Mucosa of descending colon (tissue), 3 donors: ENCODE data around the gene TTLL13. TPM values are rescaled to one million over a fixed set of nuclear protein-coding genes. Genes with fewer than 3 reads are reported as not detected.
"Not testable (repeated sequence)": the region's sequence is repeated elsewhere in the genome, so short reads cannot be mapped to it uniquely, and the experiment has no call there.

Experiments used
- ATAC-seq: fragments of 200-7000 bp; cut with Tn5 transposase; one replicate; pipeline ENCODE4 v1.9.1; 2020; ENCODE audit warnings: mild to moderate bottlenecking, moderate library complexity
- DNase-seq, 3 donors: peaks; one replicate each; pipeline ENCODE4 v3.0.0-alpha.2; 2020
- H3K36me3 ChIP-seq: fragments of 200-600 bp; one replicate; pipeline ENCODE4 v1.8.0; 2021; ENCODE audit warnings: low read depth, mild to moderate bottlenecking
- H3K4me1 ChIP-seq: fragments of 200-600 bp; one replicate; pipeline ENCODE4 v1.8.0; 2021; ENCODE audit warnings: low read depth, mild to moderate bottlenecking
- H3K4me3 ChIP-seq: fragments of 200-600 bp; one replicate; pipeline ENCODE4 v1.8.0; 2021; ENCODE audit warnings: mild to moderate bottlenecking
- H3K9me3 ChIP-seq: fragments of 200-600 bp; one replicate; pipeline ENCODE4 v1.8.0; 2021; ENCODE audit warnings: mild to moderate bottlenecking
- CTCF ChIP-seq: fragments of 200-600 bp; IDR thresholded peaks from one replicate; pipeline ENCODE4 v1.8.0; 2022; ENCODE audit warnings: antibody characterized with exemption, mild to moderate bottlenecking
- intact Hi-C, 2 donors: fragments of 100-400 bp; cut with DNase I in 1 of 2; cut with micrococcal nuclease in 1 of 2; formaldehyde crosslinking; loops; one replicate each; pipeline versions ENCODE4 v1.11.0 to v1.11.1; 2022; cut with DNase I, micrococcal nuclease
- total RNA-seq, 3 donors: library from RNA; stranded (reverse); fragmentation: NEBNext Ultra II Directional in 2 of 3; extraction: Animal tissue kit (Norgen Biotek cat#: 25700) in 2 of 3; gene quantifications; one replicate each; pipeline versions ENCODE4 v1.2.1 to v1.2.4, GENCODE V29; 2021 to 2023
- donor health status: DM: no; HTN: no; CAD: no; lungs with moderate emphysema.
- donor health status: DM: no; HTN: no; CAD: no.
- donor health status: DM: no; HTN: yes; CAD: no.

TTLL13 gene
- total RNA-seq, 3 donors from 2014 or later, result 0.34 to 0.93 (median 0.63) TPM

DNA sequence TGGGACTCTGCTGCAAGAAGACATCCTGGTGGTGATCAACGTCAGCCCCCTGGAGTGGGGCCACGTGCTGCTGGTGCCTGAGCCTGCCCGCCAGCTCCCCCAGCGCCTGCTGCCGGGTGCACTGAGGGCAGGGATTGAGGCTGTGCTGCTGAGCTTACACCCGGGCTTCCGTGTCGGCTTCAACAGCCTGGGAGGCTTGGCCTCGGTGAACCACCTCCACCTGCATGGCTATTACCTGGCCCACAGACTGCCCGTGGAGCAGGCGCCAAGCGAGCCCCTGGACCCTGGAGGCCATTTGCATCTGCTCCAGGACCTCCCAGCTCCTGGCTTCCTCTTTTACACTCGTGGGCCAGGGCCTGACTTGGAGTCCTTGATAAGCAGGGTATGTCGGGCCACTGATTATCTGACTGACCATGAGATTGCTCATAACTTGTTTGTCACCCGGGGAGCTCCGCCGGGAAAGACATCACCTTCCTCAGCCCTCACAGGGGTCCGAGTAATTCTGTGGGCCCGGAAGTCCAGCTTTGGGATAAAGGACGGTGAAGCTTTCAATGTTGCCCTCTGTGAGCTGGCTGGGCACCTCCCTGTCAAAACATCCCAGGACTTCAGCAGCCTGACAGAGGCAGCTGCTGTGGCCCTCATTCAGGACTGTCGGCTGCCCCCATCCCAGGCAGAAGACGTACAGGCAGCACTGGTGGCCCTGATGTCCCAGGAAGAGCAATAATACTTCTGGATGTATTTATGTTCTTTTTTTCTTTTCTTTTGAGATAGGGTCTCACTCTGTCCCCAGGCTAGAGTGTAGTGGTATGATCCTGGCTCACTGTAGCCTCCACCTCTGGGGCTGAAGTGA, 7.8 kb upstream of the TTLL13 start:
- H3K9me3 ChIP-seq, result no peaks in the 10 kb centered on the region
- no peaks in the 10 kb centered on the region for H3K36me3 ChIP-seq
- ATAC-seq (no peak), DNase-seq (no peak)
- H3K4me3 ChIP-seq, result no peak overlapping the region
- H3K4me1 ChIP-seq, result no peaks in the 10 kb centered on the region
- intact Hi-C loops, result no loop called here
- TF ChIP-seq CTCF, result no peak

- Histone ChIP-seq H3K36me3 (no peaks in the 10 kb centered on the region), H3K4me1 (peaks cover 3% of the 10 kb centered on the region), H3K9me3 (no peaks in the 10 kb centered on the region), H3K4me3 (no peak overlapping the region)
- ATAC-seq (no peak), DNase-seq (no peak)
- intact Hi-C loops, result no loop called here
- no peak for TF ChIP-seq CTCF
Measured at GRCh38 chr15:90243943-90244639, 5.3 kb upstream of the TTLL13 start.

- no peaks in the 10 kb centered on the region for H3K9me3 ChIP-seq
- H3K4me1 ChIP-seq, result peaks cover 15% of the 10 kb centered on the region
- no peak for ATAC-seq
- H3K4me3 ChIP-seq, result no peak overlapping the region
- no peaks in the 10 kb centered on the region for H3K36me3 ChIP-seq
- no peak for TF ChIP-seq CTCF
- intact Hi-C loops, result no loop called here
- DNase-seq, result no peak
Measured at GRCh38 chr15:90248789-90249202, 560 bp upstream of the TTLL13 start.

GRCh38 chr15:90257776-90258175, 8.4 kb downstream of the TTLL13 start:
- ATAC-seq, result no peak
- peak in 1 of 3 donors; percentile 7 for DNase-seq
- intact Hi-C loops, result no loop called here
- H3K9me3 ChIP-seq, result no peaks in the 10 kb centered on the region
- TF ChIP-seq CTCF, result no peak
- no peak overlapping the region for H3K4me3 ChIP-seq
- H3K4me1 ChIP-seq, result no peaks in the 10 kb centered on the region
- H3K36me3 ChIP-seq, result no peaks in the 10 kb centered on the region

GRCh38 chr15:90259524-90259923, 10.2 kb downstream of the TTLL13 start:
- Histone ChIP-seq H3K4me1 (peaks cover 4% of the 10 kb centered on the region), H3K36me3 (no peaks in the 10 kb centered on the region), H3K9me3 (no peaks in the 10 kb centered on the region), H3K4me3 (no peak overlapping the region)
- TF ChIP-seq CTCF, result no peak
- intact Hi-C loops, result no loop called here
- DNase-seq, result no peak
- no peak for ATAC-seq

DNA sequence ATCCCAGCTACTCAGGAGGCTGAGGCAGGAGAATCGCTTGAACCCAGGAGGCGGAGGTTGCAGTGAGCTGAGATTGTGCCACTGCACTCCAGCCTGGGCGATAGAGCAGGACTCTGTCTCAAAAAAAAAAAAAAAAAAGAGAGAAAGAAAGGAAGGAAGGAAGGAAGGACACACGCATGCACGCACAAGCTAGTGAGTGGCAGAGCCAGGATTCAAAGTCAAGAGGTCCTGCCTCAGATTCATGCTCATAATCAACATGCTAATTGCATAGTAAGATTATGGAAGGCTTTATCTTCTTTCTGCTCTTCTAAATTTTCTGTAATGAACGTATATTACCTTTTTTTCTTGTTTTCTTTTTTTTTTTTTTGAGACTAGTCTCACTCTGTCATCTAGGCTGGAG, 11.4 kb downstream of the TTLL13 start:
- DNase-seq, H3K4me3 ChIP-seq, H3K4me1 ChIP-seq, intact Hi-C loops, H3K36me3 ChIP-seq, H3K9me3 ChIP-seq, ATAC-seq: not testable (repeated sequence)
